ENCODE data around the gene PRRX2. TPM values are rescaled to one million over a fixed set of nuclear protein-coding genes. Genes with fewer than 3 reads are reported as not detected.

Gene PRRX2
- total RNA-seq, 4 donors from 2014 or later, result 9.6 to 32.1 (median 14.9) TPM

- Histone ChIP-seq H3K27ac (peak overlapping the region in 1 of 4 donors; percentile 8), H3K9me3 (no peaks in the 10 kb centered on the region), H3K27me3 (no peaks in the 10 kb centered on the region), H3K36me3 (no peaks in the 10 kb centered on the region), H3K4me3 (no peak overlapping the region), H3K4me1 (peaks cover 0 to 11% (median 2%) of the 10 kb centered on the region in 4 donors)
- no peak for DNase-seq (ENCODE audit: low spot score in 2 of 2)
- 43 to 44% methylated on average over 16 of the region's 16 CpGs for WGBS, 2 donors
- TF ChIP-seq POLR2A (IDR thresholded peaks at IDR 0.05) (no peak), EP300 (IDR thresholded peaks at IDR 0.05) (no peak)
- TF ChIP-seq, protein P1, sequence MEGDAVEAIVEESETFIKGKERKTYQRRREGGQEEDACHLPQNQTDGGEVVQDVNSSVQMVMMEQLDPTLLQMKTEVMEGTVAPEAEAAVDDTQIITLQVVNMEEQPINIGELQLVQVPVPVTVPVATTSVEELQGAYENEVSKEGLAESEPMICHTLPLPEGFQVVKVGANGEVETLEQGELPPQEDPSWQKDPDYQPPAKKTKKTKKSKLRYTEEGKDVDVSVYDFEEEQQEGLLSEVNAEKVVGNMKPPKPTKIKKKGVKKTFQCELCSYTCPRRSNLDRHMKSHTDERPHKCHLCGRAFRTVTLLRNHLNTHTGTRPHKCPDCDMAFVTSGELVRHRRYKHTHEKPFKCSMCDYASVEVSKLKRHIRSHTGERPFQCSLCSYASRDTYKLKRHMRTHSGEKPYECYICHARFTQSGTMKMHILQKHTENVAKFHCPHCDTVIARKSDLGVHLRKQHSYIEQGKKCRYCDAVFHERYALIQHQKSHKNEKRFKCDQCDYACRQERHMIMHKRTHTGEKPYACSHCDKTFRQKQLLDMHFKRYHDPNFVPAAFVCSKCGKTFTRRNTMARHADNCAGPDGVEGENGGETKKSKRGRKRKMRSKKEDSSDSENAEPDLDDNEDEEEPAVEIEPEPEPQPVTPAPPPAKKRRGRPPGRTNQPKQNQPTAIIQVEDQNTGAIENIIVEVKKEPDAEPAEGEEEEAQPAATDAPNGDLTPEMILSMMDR (IDR thresholded peaks at IDR 0.05), result no peak
Measured at GRCh38 chr9:129648092-129648763, 17.2 kb upstream of the PRRX2 start.

GRCh38 chr9:129648764-129649115 is 16.7 kb upstream of the PRRX2 start:
- DNase-seq (ENCODE audit: low spot score in 2 of 2), result no peak
- peaks cover 0 to 13% (median 2%) of the 10 kb centered on the region in 4 donors for H3K4me1 ChIP-seq
- no peaks in the 10 kb centered on the region for H3K36me3 ChIP-seq
- peak overlapping the region in 1 of 4 donors; percentile 8 for H3K27ac ChIP-seq
- TF ChIP-seq, protein P1 (IDR thresholded peaks at IDR 0.05), result no peak
- TF ChIP-seq POLR2A (IDR thresholded peaks at IDR 0.05) (no peak), EP300 (IDR thresholded peaks at IDR 0.05) (no peak)
- WGBS, 2 donors, result 49 to 56% methylated on average over 7 to 8 of the region's 10 CpGs
- no peak overlapping the region for H3K4me3 ChIP-seq
- H3K9me3 ChIP-seq, result no peaks in the 10 kb centered on the region
- H3K27me3 ChIP-seq, result no peaks in the 10 kb centered on the region

- Histone ChIP-seq H3K27ac (peak overlapping the region in 1 of 4 donors; percentile 5), H3K4me1 (peaks cover 0 to 26% (median 2%) of the 10 kb centered on the region in 4 donors), H3K9me3 (no peaks in the 10 kb centered on the region), H3K36me3 (no peaks in the 10 kb centered on the region), H3K4me3 (no peak overlapping the region), H3K27me3 (no peaks in the 10 kb centered on the region)
- no peak for DNase-seq (ENCODE audit: low spot score in 2 of 2)
- WGBS, 2 donors, result 48 to 74% methylated on average over 16 to 19 of the region's 20 CpGs
- TF ChIP-seq EP300 (IDR thresholded peaks at IDR 0.05) (no peak), POLR2A (IDR thresholded peaks at IDR 0.05) (no peak)
- TF ChIP-seq, protein P1 (IDR thresholded peaks at IDR 0.05), result no peak
Measured at GRCh38 chr9:129649726-129650679, 15.4 kb upstream of the PRRX2 start.

- WGBS, 2 donors, result 83 to 87% methylated on average over 10 of the region's 10 CpGs
- no peaks in the 10 kb centered on the region for H3K36me3 ChIP-seq
- H3K9me3 ChIP-seq, result no peaks in the 10 kb centered on the region
- H3K4me3 ChIP-seq, result no peak overlapping the region
- peaks cover 0 to 26% (median 2%) of the 10 kb centered on the region in 4 donors for H3K4me1 ChIP-seq
- H3K27ac ChIP-seq, result no peak overlapping the region
- no peaks in the 10 kb centered on the region for H3K27me3 ChIP-seq
- DNase-seq (ENCODE audit: low spot score in 2 of 2), result no peak
- no peak for TF ChIP-seq POLR2A (IDR thresholded peaks at IDR 0.05)
- TF ChIP-seq, protein P1 (IDR thresholded peaks at IDR 0.05), result no peak
Measured at GRCh38 chr9:129650680-129651235, 14.7 kb upstream of the PRRX2 start.
